Measurements from ENCODE around the gene ZBTB38.
A peak's percentile ranks its signal among the peaks of the same experiment; 100 is the strongest.

DNA sequence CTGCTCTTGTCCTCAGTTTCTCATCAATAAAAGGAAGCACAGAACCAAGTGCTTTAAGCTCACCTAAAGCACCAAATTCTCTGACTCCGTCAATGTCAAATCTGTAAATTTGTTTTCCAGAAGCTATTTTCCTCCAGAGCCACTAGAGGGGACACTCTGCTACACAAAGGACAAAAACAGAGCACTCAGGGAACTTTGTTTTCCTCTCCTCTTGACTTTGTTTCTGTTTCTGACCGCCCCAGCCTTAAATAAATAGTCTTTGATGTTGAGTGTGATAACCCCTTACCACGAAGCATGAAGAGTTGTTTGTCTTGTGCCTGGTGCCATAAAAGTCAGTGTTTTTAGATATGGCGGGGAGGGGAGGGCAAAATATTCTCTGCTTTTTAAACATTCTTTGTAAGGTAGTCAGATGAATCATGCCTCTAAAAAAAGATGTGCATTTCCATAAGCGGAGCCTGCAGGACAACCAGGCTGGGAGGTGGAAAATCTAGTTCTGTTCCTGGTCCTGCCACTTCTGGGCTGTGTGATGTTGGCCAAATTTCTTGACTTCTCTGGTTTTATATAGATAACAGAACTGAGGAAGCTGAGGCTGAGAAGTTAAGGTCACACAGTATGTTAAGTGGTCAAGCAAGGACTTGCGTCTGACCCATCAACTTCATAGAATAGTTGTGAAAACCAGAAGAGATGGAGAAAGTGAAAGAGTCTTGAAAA is 7.3 kb upstream of the ZBTB38 start:
- TF ChIP-seq, protein P1, sequence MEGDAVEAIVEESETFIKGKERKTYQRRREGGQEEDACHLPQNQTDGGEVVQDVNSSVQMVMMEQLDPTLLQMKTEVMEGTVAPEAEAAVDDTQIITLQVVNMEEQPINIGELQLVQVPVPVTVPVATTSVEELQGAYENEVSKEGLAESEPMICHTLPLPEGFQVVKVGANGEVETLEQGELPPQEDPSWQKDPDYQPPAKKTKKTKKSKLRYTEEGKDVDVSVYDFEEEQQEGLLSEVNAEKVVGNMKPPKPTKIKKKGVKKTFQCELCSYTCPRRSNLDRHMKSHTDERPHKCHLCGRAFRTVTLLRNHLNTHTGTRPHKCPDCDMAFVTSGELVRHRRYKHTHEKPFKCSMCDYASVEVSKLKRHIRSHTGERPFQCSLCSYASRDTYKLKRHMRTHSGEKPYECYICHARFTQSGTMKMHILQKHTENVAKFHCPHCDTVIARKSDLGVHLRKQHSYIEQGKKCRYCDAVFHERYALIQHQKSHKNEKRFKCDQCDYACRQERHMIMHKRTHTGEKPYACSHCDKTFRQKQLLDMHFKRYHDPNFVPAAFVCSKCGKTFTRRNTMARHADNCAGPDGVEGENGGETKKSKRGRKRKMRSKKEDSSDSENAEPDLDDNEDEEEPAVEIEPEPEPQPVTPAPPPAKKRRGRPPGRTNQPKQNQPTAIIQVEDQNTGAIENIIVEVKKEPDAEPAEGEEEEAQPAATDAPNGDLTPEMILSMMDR (IDR thresholded peaks at IDR 0.05), result peak; percentile 80
- TF ChIP-seq EZH2phosphoT487 (IDR thresholded peaks at IDR 0.05), result no peak
- TF ChIP-seq EZH2 (IDR thresholded peaks at IDR 0.05), result no peak
